GM21526 (cell line): ENCODE results near the gene TEX51.

Source experiments
- ATAC-seq: cut with Tn5 transposase; IDR thresholded peaks from one replicate; pipeline ENCODE4 v1.9.1; 2021; ENCODE audit warnings: moderate library complexity; ENCODE audit not compliant: unreplicated experiment, low FRiP score

TEX51 gene

GRCh38 chr2:126890551-126891450 lies 7.9 kb upstream of the TEX51 start:
- no peak for ATAC-seq

- ATAC-seq: no peak
These were observed 6.8 kb upstream of the TEX51 start for GRCh38 chr2:126891681-126892500.

GRCh38 chr2:126893153-126893552 lies 5.5 kb upstream of the TEX51 start:
- no peak for ATAC-seq

- ATAC-seq: no peak
These were observed 5.1 kb upstream of the TEX51 start for GRCh38 chr2:126893606-126894005.

- no peak for ATAC-seq
These were observed 4.6 kb upstream of the TEX51 start for GRCh38 chr2:126894082-126894481.

GRCh38 chr2:126894585-126895182 lies 4.0 kb upstream of the TEX51 start:
- no peak for ATAC-seq

- no peak for ATAC-seq
These were observed 3.4 kb upstream of the TEX51 start for GRCh38 chr2:126895336-126895735.

GRCh38 chr2:126896471-126896870 lies 2.2 kb upstream of the TEX51 start:
- ATAC-seq: no peak

GRCh38 chr2:126899616-126900185 lies 1.0 kb downstream of the TEX51 start:
- ATAC-seq: no peak

GRCh38 chr2:126900646-126901319 lies 2.1 kb downstream of the TEX51 start:
- no peak for ATAC-seq

- no peak for ATAC-seq
These were observed 2.8 kb downstream of the TEX51 start for GRCh38 chr2:126901459-126901858.

- ATAC-seq: no peak
These were observed 3.6 kb downstream of the TEX51 start for GRCh38 chr2:126902152-126902835.

GRCh38 chr2:126902859-126903258 lies 4.2 kb downstream of the TEX51 start:
- ATAC-seq: no peak

- ATAC-seq: no peak
These were observed 7.3 kb downstream of the TEX51 start for GRCh38 chr2:126905991-126906390.

GRCh38 chr2:126906781-126907180 lies 8.1 kb downstream of the TEX51 start:
- ATAC-seq: no peak

- ATAC-seq: no peak
These were observed 9.0 kb downstream of the TEX51 start for GRCh38 chr2:126907671-126908070.

GRCh38 chr2:126908721-126909177 lies 10.1 kb downstream of the TEX51 start:
- ATAC-seq: no peak

- ATAC-seq: no peak
These were observed 10.7 kb downstream of the TEX51 start for GRCh38 chr2:126909366-126909765.

- no peak for ATAC-seq
These were observed 11.1 kb downstream of the TEX51 start for GRCh38 chr2:126909781-126910180.

GRCh38 chr2:126910637-126911036 lies 11.9 kb downstream of the TEX51 start:
- no peak for ATAC-seq
